Measurements from ENCODE around the gene BARX1. TPM values are rescaled to one million over a fixed set of nuclear protein-coding genes. Genes with fewer than 3 reads are reported as not detected.

The BARX1 gene
- total RNA-seq, 4 donors from 2014 or later = not detected

- Histone ChIP-seq H3K9me3 (no peaks in the 10 kb centered on the region), H3K36me3 (no peaks in the 10 kb centered on the region), H3K4me1 (peaks cover 18 to 33% (median 27%) of the 10 kb centered on the region in 4 donors), H3K27ac (no peak overlapping the region), H3K27me3 (peaks cover 43% of the 10 kb centered on the region), H3K4me3 (no peak overlapping the region)
- in situ Hi-C loops (cut with MboI; ENCODE audit: low pct_ligation_motif_present in 1 of 4, low pct_unique_long_range_greater_than_20kb in 1 of 4, low sequenced_read_pairs in 3 of 4) = loop anchor here (10.0 to 25.0 kb wide), 4 partner anchors 268 to 800 kb away; no protein-coding TSS in a partner anchor
- DNase-seq = peak; percentile 83
- intact Hi-C loops (cut with DNase I; ENCODE audit: low total_unique reads) = loop anchor here (2.0 kb wide), 1 partner anchor 280 kb away; no protein-coding TSS in a partner anchor
- 22 to 29% methylated on average over 9 to 22 of the region's 22 CpGs for WGBS, 2 donors (ENCODE audit: low coverage in 1 of 2)
- TF ChIP-seq POLR2A (IDR thresholded peaks at IDR 0.05) (no peak), POLR2AphosphoS5 (IDR thresholded peaks at IDR 0.05) (peak in 2 of 3 donors; percentile 15 to 18), CTCF (IDR thresholded peaks at IDR 0.05) (peak; percentile 77 to 85 (median 82))
These were observed 7.6 kb upstream of the BARX1 start for GRCh38 chr9:93962561-93963440.

- no peaks in the 10 kb centered on the region for H3K36me3 ChIP-seq
- H3K4me3 ChIP-seq = no peak overlapping the region
- H3K4me1 ChIP-seq = peaks cover 18 to 33% (median 27%) of the 10 kb centered on the region in 4 donors
- in situ Hi-C loops (cut with MboI; ENCODE audit: low pct_ligation_motif_present in 1 of 4, low pct_unique_long_range_greater_than_20kb in 1 of 4, low sequenced_read_pairs in 3 of 4) (loop anchor here (10.0 to 25.0 kb wide), 4 partner anchors 267 to 800 kb away; no protein-coding TSS in a partner anchor), intact Hi-C loops (cut with DNase I; ENCODE audit: low total_unique reads) (loop anchor here (2.0 kb wide), 1 partner anchor 279 kb away; no protein-coding TSS in a partner anchor)
- H3K27me3 ChIP-seq = peaks cover 51% of the 10 kb centered on the region
- no peak for DNase-seq
- no peaks in the 10 kb centered on the region for H3K9me3 ChIP-seq
- TF ChIP-seq POLR2A (IDR thresholded peaks at IDR 0.05) (no peak), EP300 (IDR thresholded peaks at IDR 0.05; ENCODE audit: low read depth) (no peak), POLR2AphosphoS5 (IDR thresholded peaks at IDR 0.05) (no peak), CTCF (IDR thresholded peaks at IDR 0.05) (no peak)
- no peak overlapping the region for H3K27ac ChIP-seq
- 81 to 92% methylated on average over 1 of the region's 1 CpG for whole genome bisulfite sequencing, 2 donors (ENCODE audit: low coverage in 1 of 2)
These were observed 6.9 kb upstream of the BARX1 start for GRCh38 chr9:93962017-93962416.

GRCh38 chr9:93960971-93961841 lies 6.1 kb upstream of the BARX1 start:
- in situ Hi-C loops (cut with MboI; ENCODE audit: low pct_ligation_motif_present in 1 of 4, low pct_unique_long_range_greater_than_20kb in 1 of 4, low sequenced_read_pairs in 3 of 4) = loop anchor here (10.0 to 25.0 kb wide), 4 partner anchors 266 to 799 kb away; no protein-coding TSS in a partner anchor
- H3K27me3 ChIP-seq = peaks cover 59% of the 10 kb centered on the region
- H3K36me3 ChIP-seq = no peaks in the 10 kb centered on the region
- H3K27ac ChIP-seq = no peak overlapping the region
- no peak for DNase-seq
- WGBS, 2 donors (ENCODE audit: low coverage in 1 of 2) = 70 to 80% methylated on average over 1 to 11 of the region's 11 CpGs
- H3K4me1 ChIP-seq = peaks cover 18 to 33% (median 27%) of the 10 kb centered on the region in 4 donors
- H3K9me3 ChIP-seq = no peaks in the 10 kb centered on the region
- no peak overlapping the region for H3K4me3 ChIP-seq
- TF ChIP-seq CTCF (IDR thresholded peaks at IDR 0.05) (no peak), POLR2A (IDR thresholded peaks at IDR 0.05) (no peak), POLR2AphosphoS5 (IDR thresholded peaks at IDR 0.05) (no peak), EP300 (IDR thresholded peaks at IDR 0.05; ENCODE audit: low read depth) (no peak)
- intact Hi-C loops (cut with DNase I; ENCODE audit: low total_unique reads) = no loop called here
